HL-60/S4 treated with phorbol 12-myristate 13-acetate at 8.2 ng/mL for 4 days and 3 days (cell line): ENCODE data around the gene SLC44A4.

ENCODE experiments used
- in situ Hi-C: fragments of 300-500 bp; cut with MboI; formaldehyde crosslinking; loops from 2 replicates; pipeline ENCODE4 v1.15.0; 2022; ENCODE audit warnings: low sequenced_read_pairs

The SLC44A4 gene

DNA sequence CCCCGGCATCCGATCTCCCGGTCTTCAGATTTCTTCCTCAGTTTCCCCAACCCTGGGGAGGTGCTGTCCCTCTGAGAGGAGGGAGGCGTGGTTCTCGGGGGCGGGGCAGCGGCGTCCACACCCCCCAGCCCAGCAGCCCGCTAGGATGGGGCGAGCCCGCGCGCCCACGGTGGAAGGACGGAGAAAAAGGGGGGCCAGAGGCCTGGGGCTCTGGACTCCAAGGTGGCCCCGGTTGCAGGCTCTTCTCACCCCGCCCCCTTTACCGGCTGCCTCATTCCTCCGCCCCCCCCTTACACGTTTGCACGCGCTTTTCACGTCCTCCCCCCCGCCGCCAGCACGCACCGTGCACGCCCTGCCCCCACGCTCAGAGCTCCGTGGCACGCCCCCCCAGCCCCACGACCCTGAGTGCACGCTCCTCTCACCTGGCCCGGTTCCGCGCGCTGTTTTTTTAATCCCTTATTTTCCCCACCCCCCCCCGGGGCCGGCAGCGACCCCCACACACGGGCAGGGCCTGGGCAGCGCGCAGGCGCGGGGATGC lies 22.7 kb upstream of the SLC44A4 start:
- in situ Hi-C loops, result no loop called here

DNA sequence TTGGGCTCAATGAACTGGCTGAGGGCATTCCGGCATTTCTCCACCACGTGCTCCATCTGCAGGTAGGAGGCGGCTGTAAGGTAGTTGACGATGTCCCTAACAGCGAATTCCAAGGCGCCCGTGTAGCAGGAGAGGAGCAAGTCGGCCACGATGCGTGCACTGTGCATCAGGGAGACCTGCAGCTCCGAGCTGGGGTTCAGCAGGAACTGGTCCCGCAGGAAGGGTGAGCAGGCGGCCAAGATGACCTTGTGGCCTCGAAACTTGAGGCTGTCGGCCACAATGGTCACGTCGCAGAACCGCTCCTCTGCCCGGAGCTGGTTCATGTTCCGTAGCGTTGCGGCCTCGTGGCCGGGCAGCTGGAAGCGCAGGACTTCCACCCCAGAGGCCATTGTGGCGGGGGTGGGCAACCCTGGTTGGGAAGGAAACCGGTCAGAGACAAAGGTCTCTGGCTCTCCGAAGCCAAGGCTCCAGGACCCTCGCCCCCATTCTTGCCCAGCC lies 22.2 kb upstream of the SLC44A4 start:
- in situ Hi-C loops, result no loop called here

DNA sequence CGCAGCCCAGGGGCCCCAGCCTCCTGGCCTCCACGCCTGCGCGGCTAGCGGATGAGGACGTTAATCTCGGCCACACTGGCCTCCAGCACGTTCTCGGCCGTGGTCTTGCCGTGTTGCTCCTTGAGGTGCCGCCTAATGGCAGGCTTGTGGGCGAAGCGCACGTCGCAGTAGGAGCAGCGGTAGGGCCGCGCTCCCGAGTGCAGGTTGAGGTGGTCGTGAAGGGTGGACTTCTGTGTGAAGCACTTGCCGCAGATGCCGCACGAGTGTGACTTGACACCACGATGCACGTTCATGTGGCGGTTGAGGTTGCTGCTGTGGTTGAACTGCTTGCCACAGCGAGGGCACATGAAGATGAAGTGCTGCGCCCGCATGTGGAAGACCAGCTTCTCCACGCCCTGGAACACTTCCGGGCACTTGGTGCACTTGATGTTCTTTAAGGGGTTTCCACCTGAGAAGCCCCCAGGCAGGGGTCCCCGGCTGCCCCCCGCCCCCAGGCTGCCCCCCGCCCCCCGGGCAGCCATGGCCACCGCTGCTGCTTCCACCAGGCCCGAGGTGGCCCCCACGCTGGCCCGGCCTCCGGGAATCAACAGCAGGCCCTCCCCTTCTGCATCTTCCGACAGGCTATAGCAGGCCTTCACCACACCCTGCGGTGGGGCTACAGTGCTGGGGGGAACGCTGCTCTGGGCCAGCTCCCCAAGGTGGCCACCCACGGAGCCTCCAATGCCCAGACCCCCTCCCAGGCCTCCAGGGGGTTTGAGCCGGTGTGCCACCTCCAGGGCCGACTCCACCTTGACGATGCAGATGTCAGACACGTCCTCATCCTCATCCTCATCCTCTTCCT lies 21.3 kb upstream of the SLC44A4 start:
- in situ Hi-C loops, result no loop called here

DNA sequence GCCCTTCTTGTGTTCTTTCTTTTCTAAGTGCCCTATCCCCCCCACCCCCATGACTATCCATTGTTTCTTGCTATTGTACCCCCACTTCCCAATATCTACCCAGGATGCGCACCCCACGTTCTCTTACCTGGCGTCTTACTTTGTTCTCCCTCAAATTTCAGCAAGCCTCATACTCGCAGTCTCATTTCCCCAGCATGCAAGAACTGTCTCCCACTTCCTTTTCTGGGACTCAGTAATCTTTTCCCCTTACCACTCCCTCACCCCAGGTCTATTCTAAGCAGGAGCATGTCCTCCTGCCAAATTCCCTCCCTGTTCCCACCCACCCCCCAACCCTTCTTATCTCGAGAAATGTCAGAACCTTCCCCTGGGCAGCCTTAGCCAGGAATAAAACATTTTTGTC lies 20.4 kb upstream of the SLC44A4 start:
- in situ Hi-C loops, result no loop called here

DNA sequence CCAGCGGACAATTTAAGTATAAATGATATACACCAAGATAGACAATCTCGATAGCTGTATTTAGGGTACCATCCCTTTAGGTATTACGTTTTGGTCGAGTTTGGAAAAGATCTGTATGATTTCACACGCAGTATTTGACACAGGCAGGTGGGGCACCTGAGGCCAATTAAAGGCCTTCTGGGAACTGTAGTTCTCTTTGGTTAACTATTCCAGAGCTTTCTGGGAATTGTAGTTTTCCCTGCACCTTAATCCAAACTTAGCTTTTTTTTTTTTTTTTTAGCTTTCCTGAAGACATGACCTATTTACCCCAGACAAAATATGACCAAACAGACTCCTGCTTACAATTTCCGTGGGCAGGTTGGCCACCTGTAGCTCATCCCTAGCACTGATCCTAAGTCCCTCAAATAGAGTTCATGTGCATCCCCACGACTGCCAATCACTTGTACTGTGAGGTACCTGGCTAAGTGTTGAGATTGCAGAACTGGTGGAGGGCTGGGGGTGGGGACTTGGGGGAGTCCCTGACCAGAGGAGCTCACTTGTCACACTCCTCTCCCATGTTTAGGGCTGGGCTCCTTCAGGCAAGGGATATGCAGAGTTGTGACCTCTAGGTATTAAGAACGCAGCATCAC lies 19.7 kb upstream of the SLC44A4 start:
- in situ Hi-C loops, result no loop called here

DNA sequence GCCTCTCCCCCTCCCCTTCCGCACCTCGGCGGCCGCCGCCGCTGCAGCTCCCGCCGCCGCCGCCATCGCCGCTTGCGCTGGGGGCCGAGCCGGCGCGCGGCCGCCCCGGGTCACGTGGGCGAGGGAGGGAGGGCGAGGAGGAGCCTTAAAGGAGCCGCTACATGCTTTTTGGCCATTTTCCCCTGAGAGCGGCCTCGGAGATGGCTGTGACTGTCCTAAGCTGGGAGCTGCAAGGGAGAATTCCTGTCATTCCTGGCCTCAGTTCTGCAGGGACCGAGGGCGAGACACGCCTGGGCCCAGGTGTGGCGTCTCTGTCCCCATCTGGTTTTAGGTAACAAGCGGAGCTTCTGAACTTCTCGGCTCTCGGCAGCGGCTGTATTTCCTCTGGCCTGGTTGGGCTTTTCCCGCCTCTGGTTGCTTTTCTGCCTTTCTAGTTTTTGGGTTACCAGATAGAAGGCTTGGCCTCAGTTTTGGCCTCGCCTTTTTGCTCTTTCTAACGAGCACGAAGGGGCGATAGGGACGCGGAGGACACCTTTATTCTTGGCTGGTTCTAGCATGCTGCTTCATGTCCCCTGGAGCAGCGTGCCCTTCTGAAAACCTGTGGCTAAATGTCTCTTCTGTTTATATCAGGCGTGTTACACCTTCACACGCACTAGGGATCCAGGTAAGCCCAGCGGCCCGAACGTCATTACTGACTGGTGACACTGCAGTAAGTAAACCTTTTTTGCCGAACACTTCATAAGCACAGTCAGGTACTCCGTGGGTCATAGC lies 19.0 kb upstream of the SLC44A4 start, which contains the start of gene EHMT2:
EHMT2 (minus strand) TSS at position 87 of the 771 bp plus-strand sequence; CDS start at position 66, 21 bp downstream.
- in situ Hi-C loops, result no loop called here

DNA sequence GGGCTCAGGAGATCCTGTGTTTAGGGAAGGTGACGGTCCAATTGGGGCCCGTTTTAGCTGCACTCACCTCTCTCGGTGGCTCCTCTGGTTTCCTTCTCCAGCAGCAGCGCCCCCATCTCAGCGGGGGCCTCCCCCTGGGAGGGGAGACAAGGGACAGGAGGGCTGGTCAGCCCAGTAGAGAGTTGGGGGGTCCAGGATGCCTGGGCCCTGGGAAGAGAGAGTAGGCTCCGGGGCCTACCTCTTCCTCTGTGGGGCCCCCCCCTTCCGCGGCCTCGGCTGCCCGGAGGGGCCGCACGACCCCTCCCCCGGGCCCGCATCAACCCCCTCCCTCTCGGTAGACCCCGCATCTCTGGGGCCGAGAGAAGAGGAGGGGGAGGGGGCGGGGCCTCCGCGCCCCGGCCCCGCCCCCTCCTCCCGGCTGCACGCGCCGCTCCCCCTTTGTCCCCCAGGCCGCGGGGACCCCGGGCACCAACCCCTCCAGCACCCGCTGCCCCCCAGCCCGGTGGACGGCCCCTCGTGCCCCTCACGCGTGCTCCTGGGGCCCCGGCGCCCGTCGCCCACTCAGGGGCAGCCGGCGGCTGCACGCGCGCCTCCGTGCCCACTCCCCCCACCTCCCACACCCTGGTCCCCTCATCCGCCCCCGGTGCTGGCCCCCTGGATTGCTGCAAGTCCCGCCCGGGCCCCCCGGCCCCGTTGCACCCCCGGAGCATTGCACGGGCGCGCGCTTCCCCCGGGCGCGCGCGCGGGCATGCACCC lies 18.2 kb upstream of the SLC44A4 start:
- in situ Hi-C loops, result no loop called here

DNA sequence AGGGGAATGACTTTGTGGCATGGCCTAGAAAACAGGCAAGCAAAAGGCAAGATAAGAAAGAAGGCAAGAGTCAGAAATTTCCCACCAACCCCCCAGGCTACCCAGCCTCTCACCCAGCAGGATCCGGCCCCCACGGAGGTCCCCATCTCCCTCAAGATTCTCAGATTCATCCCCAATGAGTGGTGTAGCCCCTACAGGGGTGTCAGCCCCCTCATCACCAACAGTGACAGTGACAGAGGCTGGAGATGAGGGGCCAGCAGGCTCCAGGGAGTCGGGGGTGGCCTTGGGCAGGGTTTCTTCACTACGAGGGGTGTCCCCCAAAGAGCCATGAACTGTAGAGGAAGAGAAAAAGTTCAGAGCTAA lies 17.7 kb upstream of the SLC44A4 start:
- in situ Hi-C loops, result no loop called here

DNA sequence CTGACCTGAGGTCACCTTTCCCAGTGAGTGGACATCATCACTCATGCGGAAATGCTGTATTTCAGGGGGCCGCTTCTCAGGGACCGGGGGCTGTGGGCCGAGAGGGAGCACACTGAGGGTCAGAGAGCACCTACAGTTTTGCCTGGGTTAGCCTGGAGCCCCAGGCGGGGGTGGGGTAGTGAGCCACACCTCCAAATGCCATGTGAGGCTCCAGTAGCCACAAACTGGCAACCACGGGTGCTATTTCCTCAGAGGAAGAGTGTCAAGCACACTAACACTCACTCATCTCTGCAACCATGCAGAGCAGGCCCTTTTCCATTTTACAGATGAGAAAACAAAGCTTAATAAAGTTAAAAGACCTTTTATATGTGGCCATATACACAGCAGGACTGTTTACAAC lies 14.0 kb upstream of the SLC44A4 start:
- in situ Hi-C loops, result no loop called here

DNA sequence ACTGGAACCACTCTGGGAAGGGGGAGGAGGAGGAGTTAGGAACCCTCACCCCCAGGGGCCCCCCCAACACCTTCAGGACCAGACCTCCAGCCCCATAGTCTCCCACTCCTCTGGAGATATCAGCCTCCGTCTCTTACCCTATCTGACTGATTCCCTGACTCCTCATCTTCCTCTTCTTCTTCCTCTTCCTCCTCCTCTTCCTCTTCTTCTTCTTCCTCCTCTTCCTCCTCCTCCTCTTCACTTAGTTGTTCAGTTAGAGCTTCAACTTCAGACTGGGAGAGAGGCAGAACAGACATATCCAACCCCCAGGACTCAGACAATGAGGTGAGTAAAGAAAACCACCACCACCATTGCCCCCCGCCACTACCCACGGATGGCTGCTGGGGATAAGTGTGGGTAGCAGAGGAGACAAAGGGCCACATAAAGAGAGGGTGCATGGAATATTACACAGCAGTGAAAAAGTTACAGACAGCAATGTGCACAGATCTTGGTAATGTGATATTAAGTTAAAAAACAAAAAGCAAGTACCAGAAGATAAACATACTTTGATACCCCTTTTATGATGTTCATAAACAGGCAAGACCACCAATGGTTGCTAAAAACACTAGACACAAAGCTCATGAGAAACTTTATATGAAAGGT lies 10.7 kb upstream of the SLC44A4 start:
- in situ Hi-C loops, result no loop called here

DNA sequence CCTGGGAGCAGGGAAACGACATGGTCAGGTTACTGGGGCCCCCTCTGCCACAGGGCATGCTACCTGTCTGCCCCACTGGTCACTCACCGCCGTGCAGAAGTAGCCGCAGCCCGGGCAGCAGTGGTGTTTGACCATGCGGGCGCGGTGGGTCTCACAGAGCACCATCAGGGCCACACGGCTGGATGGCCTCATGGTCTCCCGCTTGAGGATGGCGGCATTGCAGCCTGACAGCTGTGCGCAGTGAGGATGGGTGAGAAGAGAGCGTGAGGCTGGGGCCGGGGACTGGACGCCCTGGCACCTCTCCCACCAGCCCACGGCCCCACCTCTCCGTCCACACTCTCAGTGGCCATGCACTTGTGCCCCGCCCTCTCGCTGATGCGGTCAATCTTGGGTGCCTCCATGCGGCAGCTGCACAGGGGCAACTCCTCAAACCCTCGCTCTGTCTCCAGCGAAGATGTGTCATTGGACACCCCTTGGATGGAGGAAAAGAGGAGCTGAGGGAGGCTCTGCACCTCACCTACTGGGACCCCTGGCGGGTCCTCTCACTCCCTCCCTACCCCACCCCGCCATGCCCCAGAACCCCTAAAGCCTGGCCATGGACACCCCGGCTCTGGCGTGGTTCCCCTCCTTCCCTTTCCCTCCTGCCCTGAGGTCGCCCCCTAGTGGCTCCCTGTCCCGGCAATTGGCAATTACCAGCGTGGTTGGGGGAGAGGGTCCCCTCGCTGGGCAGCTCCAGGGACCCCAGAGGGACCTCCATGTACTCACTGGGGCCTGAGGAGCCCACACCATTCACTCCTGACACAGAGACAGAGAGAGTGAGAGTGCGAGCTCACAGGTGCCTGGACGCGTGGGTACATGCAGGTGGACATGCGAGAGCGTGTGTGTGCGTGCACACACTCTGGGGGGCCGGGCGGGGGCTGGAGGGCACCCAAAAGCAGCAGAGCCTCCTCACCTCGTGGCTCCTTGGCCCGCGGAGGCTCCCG lies 9.8 kb upstream of the SLC44A4 start:
- in situ Hi-C loops, result no loop called here

DNA sequence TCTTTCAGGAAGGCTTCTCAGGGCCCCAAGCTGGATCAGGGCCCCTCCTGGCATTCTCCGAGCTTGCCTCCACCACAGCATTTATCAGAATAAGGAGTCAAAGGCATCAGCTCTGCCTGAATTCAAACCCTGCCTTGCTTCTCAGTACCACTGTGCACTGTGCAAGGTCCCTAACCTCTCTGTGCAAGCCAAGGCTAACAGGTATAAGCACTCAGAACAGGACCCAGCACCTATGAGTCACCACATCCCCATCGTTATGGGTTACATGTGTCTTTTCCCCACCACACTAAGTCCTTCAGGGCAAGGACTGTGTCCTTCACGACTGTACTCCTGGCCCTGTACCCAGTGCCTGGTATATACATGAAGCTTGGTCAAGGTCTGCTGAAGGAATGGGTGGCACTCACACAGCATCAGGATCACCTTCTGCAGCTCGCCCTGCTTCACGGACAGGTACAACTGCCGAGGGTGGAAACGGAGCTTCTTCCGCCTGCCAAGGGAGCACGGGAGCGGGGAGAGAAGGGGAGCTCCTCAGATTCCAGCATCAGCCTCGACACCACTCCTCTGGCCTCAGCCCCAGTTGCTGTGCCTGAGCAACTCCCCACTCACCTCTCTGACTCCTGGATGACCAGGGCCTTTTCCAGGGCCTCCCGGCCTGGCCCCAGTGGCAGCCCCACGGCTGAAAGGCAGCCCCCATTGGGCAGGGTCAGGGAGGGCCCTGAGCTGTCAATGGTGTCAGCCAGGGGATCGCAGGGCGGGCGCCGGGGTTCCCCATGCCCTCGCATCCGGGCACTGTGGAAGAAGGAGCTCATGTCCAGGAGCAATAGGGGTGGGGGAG lies 8.6 kb upstream of the SLC44A4 start:
- in situ Hi-C loops, result no loop called here

DNA sequence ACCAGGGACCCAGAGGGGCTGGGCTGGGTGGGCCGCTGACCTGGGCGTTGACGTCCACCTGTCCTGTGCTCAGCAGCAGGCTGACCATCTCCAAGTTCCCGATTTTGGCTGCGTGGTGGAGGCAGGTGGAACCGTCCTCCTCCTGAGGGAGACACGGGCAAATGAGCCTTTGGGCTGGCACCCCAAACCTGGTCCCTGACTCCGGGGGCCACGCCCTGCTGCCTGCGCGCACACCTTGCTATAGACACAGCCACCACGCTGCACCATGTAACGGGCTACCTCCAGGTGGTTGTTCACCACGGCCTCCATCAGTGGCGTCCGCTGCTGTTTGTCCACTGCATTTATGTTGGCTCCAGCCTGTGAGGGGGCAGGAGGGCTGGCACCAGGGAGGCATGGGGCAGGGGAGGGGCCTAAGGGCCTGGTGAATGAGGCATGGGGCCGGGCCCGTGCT lies 7.8 kb upstream of the SLC44A4 start:
- in situ Hi-C loops, result no loop called here

DNA sequence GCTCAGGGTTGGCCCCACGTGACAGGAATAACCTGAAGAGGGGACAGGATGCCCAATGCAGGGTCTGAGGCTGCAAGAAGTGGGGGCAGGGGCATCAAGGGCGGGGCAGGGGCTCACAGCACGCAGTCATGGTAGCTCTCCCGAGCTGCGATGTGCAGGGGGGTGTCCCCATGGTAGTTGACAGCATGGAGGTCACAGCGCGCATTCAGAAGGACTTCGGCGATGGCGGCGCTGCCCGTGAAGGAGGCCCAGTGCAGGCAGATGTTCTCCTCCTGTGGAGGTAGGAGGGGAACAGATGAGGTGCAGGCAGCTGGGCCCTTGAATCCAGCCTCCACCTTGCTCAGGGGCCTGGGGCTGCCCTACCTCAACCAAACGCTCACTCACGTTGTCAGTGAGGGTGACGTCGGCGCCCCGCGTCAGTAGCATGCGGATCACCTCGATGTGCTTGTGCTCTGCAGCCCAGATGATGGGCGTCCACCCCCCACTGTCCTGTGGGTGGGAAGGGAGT lies 5.8 kb upstream of the SLC44A4 start:
- in situ Hi-C loops, result no loop called here

DNA sequence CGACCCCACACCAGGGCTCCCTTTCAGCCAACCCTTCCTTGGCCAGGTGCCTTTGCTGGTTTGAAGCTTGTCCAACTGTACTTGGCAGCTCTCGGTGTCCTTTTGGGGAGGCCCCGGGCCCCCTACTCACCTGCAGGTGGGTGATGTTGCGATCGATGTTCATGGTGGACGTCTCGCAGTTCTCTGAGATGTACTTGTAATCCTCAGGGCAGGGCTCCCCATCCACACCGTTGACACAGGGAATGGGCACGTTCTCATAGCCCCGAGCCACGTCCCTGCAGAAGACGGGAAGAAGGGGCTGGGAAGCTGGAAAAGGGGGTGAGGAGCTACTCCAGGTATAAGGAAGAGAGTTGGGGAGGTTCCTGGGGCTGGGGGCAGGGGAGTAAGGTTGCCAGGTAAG lies 4.9 kb upstream of the SLC44A4 start:
- in situ Hi-C loops, result no loop called here

DNA sequence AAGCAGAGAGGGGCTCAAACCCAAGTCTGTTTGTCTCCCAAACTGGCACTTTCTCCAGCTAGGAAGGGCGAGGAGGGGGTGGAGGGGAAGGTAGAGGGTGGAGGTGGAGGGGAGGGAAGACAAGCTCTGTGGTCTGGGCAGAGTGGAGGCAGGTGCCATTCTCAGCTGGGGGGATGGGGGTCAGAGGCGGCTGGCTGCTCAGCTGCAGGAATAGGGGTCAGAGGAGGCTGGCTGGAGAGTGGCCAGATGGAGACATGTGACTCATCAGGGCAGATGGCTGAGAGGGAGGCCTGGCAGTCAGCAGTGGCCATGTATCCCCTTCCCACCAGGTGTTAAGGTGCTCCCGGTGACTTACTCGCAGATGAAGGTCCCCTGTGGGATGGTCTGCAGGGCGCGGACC lies 3.5 kb upstream of the SLC44A4 start:
- in situ Hi-C loops, result no loop called here

DNA sequence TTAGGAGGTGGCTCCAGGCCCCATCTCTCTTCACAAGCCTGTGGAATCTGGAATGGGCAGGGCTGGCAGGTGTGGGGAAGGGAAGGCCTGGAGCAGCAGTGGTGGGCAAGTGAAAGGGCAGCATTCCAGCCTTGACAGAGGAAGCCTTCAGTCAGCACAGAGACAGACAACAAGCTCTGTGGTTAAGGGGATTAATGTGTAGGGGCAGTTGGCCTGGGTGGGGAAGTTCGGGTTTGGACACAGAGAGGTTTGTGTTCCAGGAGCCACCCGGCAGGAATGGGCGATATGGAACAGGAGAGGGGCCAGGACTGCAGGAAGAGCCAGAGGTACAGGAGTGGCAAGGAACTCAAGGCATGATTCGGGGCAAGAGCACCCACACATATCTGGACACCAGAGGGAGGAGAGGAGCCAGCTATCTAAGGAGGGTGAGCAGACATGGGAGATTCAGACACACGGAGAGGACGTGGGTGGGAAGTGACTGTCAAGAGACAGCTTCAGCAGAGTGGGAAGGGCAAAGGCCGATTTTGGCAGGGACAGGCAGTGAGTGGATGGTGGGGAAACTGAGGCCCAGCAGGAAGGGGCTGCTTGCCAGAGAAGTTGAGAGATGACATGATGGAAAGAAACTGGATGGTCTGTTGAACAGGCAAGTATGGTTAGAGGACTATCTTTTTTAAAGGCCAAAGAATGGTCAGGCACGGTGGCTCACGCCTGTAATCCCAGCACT lies 2.5 kb upstream of the SLC44A4 start:
- in situ Hi-C loops, result no loop called here
